SKM-1 treated with dmso at 0.1 percent for 144 hours (cell line): ENCODE data around the gene IGFBP4.

ENCODE experiments used
- DNase-seq: peaks from one replicate; lab custom pipeline; 2025; ENCODE audit not compliant: unreplicated experiment; lab: John Stamatoyannopoulos, UW

Gene IGFBP4

DNA sequence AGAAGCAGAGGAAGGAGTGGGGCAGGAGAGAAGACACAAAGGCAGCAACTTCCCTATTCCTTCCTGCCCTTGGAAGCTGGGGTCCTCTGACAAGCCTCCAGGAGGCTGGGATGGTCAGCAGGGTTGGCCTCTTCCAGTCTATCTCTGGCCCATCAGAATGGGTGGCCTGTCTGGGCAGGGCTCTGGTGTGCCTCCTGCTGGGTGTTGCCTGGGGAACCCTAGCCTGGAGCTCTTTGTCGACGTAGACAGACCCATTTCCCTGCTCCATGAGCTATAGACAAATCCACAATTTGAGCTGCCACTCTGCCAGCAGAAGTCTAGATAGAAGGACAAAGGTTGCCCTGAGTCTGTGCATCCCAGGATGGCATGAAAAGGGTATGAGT lies 11.4 kb downstream of the IGFBP4 start:
- DNase-seq: no peak

- no peak for DNase-seq
Measured at GRCh38 chr17:40456396-40456951, 13.2 kb downstream of the IGFBP4 start.

DNA sequence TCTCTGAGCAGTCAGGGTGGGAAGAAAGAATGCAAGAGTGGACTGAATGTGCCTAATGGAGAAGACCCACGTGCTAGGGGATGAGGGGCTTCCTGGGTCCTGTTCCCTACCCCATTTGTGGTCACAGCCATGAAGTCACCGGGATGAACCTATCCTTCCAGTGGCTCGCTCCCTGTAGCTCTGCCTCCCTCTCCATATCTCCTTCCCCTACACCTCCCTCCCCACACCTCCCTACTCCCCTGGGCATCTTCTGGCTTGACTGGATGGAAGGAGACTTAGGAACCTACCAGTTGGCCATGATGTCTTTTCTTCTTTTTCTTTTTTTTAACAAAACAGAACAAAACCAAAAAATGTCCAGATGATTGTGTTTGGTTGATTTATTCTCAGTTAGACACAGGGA lies 14.1 kb downstream of the IGFBP4 start:
- DNase-seq: no peak

DNA sequence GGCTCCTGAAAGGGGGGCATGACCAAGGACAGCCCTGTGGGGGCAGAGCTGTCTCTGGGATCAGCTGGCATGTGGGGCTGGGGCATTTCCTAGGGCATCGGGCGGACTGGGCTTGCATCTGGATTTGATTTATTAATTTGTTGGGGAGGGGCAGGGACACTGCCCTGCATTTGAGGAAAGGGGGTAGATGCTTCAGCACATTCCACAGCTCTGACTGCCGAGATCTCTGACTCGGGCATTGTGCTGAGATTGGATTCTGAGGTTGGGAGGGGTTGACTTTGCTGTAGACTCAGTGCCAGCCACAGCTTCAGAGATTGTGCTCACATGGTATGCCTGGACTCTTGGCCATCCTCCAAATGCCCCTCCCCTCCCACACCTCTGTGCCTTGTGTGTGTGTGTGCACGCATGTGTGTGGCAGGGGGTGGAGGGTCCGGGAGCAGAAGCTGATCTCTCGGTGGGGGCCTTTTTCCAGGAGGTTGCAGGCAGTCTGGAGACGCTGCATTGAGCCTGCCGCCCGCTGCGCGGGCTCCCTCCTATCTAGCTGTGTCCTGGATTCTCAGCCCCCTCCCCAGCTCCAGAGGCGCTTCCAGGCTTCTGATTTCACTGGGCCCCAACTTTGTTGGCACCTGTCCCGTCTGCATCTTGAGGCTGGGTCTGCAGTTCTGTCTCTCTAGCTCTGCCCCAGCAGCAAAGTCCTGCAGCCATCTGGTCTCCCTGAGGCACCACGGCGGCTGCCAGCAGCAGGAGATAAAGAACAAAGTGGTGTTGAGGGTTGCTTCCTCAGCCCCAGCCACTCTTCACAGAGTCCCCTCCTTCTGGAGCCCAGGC lies 14.9 kb downstream of the IGFBP4 start:
- no peak for DNase-seq

DNA sequence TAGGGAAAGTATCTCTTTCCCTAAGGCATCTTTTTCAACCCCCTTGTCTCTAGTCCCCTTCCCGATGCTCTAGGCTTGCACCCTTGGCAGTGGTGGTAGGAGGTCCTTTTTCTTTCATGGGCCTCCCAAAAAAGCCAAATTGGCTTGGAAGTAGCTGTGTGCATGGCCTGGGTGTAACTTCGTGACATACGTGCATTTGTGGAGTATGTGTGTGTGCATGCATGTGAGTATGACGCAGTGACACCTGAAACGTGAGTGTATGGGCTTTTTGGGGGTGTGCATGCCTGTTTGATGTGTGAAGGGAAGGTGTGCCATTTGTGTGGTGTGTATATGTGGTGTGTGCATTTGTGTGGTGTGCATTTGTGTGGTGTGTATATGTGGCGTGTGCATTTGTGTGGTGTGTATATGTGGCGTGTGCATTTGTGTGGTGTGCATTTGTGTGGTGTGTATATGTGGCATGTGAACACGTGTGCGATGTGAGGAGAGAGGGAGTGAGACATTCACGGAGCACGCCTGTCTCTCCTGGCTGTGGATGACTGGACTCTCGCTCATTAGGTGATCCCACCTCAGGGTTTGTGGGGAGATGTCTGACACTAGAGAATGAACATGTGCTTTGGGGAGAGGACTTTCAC lies 15.7 kb downstream of the IGFBP4 start:
- DNase-seq: no peak

- DNase-seq: no peak
Measured at GRCh38 chr17:40459636-40460603, 16.7 kb downstream of the IGFBP4 start.

DNA sequence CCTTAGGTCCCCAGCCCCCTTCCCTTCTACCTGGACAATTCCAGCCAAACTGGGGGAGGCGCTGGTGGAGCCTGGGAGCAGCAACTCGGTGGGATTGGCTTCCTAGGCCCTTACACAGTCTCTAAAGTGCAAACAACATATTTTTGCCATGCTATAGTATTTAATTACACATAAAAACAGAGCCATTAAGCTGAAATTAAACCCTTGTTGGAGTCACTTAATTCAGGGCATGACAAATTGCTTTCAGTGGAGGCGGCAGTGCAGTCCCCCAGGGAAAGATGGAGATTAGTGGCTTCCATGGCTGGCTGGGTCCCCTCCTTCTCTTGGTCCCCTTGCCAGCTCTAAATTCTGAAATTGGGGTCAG lies 17.3 kb downstream of the IGFBP4 start:
- DNase-seq: no peak

GRCh38 chr17:40460968-40461731 lies 17.9 kb downstream of the IGFBP4 start:
- no peak for DNase-seq

DNA sequence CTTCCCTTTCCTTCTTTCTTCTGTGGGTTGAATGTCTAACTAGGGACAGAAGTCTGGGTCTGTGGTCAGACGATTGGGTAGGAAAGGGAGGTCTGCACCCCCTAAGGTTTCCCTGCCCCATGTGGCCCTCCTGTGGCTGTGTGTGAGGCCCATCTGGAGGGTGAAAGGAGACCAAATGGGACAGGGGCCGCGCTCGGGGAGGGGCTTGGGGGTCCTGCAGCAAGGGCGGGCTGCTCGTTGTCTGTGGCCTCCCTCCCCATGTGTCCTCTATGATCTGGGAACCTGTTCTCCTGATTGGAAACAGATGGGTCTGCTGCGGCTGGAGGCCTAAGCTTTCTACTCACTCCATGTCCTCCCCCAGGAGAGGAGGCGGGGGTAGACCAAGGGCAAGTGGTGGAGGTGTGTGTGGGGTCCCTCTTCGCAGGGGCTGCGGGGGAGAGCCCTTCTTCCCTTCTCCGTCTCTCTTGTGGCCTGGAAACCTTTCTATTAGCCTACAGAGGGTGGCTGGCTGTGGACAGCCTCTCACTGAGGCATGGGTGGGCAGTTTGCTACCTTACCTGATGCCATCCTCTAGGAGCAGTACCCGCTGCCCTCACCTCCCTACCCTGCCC lies 18.6 kb downstream of the IGFBP4 start:
- no peak for DNase-seq

DNA sequence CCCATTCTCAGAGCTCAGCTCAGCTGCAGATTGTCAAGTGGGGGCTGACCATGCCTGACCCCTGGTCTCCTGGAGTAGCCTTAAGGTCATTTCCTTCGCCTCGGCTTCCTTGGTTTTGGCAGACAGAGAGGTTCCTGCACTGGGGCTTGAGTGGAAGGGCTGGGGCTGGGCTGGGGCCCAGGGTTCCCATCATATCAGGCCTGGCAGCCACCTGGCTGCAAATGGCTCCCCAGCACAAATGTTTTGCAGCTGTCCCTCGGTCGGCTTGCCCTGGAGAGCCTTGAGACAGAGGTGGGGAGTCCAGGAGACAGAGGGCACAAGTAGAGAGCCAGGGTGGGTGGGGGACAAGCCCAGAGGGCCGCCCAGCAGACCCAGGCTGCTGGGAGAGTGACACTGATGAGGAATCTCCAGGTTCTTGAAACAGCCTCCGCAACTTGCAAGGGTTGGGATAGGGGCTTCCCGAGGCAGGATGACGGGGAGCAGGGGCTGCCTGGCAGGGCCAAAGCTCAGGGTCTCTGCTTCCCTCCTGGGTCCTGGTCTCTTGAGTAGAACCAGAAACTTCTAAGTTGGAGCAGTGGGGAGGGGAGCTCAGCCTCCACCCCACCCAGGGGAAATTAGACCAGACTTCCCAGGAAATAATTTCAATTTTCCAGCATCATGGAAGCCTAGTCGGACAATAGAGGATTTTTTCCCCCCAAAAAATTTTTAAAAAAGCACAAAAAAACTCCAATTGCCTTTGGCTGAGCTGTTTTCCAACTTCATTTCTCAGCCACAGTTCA lies 19.3 kb downstream of the IGFBP4 start:
- no peak for DNase-seq

DNA sequence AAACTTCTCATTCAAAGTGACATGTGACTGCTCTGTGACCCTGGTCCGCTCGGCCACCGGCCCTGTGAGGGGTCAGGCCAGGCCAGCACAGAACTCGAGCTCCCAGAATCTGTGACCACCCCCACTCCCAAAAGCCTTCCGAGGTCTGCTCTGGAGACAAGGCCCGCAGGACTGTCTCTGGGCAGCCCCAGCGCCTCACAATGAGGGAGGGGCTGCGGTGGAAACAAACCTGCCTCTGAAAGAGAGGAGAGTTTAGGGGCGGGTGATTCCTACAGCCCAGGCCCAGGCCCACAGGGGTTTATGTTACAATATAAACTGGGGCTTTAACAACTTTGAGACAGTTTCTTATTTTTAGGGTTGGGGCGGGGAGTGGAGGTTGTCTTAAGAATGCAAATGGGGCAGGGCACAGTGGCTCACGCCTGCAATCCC lies 19.9 kb downstream of the IGFBP4 start:
- no peak for DNase-seq

DNA sequence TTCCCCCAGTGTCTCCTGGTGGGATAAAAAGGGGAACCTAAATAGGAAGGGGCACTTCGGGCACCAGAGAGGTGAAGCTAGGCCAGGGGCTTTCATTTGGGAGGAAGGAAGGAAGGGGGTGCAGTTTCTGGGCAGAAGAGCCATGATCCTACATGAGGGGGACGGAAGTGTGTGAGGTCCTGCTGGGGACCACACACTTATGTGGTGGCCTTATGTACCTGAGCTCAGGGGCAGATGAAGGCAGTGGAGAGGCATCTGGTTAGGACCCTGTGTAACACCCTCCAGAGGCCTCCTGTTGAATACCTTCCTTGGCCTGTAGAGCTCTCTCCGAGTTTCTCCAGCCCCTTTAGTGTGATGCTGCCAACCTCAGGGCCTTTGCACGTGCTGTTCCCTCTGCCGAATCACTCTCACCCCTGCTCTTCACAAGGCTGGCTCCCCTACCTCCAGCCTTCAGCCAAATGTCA lies 21.2 kb downstream of the IGFBP4 start:
- DNase-seq: no peak

DNA sequence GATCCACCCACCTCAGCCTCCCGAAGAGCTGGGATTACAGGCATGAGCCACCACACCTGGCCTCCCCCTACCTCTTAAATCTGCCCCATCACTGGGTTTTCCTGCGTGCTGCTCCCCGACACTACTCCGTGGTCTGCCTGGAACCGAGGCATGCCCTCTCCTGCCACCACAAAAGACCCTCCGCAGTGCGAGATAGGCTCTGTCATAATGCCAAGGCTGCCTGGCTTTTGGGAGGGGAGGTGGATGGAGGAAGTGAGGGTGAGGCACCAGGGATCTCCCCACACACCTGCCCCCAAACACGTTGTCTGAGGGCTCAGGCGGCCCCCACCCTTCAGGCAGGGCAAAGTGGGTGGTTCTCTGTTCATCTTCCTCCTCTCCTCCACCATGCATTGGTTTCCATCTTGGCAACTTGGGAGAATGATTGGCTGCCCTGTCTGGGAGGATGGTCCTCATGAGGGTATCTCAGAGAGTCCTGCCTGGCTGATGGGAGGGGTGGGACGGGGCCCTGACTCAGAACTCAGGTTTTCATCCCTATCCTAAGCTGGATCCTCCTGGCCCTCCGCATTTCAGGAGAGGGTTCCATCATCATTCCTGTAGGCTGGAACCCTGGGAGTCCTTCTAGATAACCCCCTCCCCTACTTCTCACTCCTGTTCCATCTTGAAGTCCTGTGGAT lies 23.2 kb downstream of the IGFBP4 start:
- DNase-seq: no peak

DNA sequence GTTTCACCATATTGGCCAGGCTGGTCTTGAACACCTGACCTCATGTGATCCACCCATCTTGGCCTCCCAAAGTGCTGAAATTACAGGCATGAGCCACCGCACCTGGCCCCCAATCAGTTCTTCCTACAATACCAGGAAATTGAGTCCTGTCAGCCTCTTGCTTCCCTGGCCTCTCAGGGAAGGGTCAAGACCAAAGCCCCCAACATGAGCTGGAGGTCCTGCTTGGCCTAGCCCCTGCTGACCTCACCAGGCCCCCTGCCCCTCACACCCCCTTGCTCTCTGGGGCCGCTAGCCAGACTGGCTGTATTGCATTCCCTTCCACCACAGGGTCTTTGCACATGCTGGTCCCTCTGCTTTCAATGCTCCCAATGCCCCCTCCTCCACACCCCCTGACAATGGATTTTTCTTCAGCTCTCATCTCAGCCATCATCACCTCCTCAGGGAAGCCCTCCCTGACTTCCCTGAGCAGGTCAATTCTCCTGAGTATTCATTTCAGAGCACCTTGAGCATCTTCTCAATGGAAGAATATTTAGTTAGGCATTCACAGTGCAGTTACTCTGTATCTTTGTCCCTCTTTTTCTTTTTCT lies 24.1 kb downstream of the IGFBP4 start:
- no peak for DNase-seq

DNA sequence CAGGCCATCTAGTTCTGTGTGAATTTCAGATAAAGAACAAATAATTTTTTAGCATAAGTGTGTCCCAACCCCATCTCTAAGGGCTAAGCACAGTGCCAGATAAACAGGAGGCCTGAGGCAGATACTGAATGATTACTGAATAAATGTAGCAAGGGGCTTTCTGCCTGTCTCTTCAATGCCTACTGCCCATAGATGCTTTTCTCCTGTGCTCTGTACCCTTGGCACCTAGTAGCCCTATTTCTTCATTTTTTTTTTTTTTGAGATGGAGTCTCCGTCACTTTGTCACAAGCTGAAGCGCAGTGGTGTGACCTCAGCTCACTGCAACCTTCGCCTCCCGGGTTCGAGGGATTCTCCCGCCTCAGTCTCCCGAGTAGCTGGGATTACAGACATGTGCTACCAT lies 25.3 kb downstream of the IGFBP4 start:
- DNase-seq: no peak

DNA sequence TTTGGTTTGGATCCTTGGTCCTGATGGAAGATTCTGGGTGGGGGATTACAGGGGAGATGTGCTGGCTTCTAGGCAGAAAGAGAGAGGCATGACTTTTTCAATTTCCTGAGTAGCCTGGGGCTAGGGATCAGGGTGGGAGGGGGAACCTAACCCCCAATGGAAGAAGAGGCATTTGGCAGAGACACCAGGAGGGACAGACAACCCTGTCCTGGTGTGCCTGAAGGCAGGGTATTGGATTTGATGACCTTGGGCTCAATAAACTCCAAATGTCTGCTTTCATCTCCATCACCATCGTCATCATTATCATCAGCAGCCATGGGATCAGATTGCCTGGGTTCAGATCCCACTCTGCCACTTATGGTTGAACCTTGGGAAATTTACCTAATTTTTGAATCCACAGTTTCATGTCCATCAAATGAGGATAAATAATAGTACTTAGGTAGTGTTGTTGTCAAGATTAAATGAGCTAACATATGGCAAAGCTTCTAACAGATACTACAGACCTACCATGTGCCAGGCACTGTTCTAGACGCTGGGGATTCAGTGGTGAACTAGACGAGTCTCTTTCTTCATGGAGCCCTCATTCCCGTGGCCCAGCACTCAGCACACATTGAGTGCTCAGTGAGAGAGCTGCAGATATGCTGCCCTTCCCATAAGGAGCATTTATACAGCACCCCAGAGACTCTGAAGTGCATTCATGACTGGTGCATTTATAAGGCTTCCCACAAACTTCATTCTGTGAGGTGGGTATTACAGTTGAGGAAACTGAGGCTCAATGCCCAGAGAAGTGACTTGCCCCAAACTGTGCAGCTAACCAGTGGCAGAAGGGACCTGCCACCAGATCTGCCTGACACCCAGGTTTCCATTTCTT lies 26.8 kb downstream of the IGFBP4 start:
- DNase-seq: no peak
